ENCODE results near the gene TSPAN18.

- TF ChIP-seq CTCF (IDR thresholded peaks at IDR 0.05; ENCODE audit: poor library complexity) (no peak), EZH2 (IDR thresholded peaks at IDR 0.05; ENCODE audit: borderline replicate concordance) (no peak), EZH2phosphoT487 (IDR thresholded peaks at IDR 0.05; ENCODE audit: low read depth, severe bottlenecking, unreplicated experiment) (no peak)
These were observed 220.4 kb downstream of the TSPAN18 start for GRCh38 chr11:44947114-44947513.
